H1 (cell line): ENCODE data around the gene SLC23A1. TPM values are rescaled to one million over a fixed set of nuclear protein-coding genes. Genes with fewer than 3 reads are reported as not detected.

Experiments
- CBX8 ChIP-seq: fragments of 300-800, 300-1000 bp; sonication (generic); IDR thresholded peaks from 2 replicates; pipeline ENCODE4 v1.7.1; 2016; ENCODE audit warnings: low read depth, low read length, borderline replicate concordance
- CEBPB ChIP-seq: IDR thresholded peaks from 2 replicates; pipeline ENCODE4 v1.6.1; 2012; ENCODE audit warnings: low read depth, low read length
- CHD1 ChIP-seq: IDR thresholded peaks from 2 replicates; pipeline ENCODE4 v1.6.1; 2012; ENCODE audit warnings: low read depth, low read length, improper control_type of control experiment
- GABPA ChIP-seq: IDR thresholded peaks from 2 replicates; pipeline ENCODE4 v1.6.1; 2011; ENCODE audit warnings: mild to moderate bottlenecking, low read length, moderate library complexity, borderline replicate concordance; ENCODE audit not compliant: insufficient read depth
- HDAC2 ChIP-seq, 2 experiments: fragments of 300-600 bp in 1 of 2; sonication (generic) in 1 of 2; IDR thresholded peaks; 2 replicates each; pipeline ENCODE4 v1.6.1; 2011 to 2012; ENCODE audit warnings: low read depth in 2 of 2, low read length in 2 of 2, mild to moderate bottlenecking in 2 of 2, moderate library complexity in 2 of 2, borderline replicate concordance in 1 of 2, inconsistent platforms in 1 of 2
- MAFK ChIP-seq: IDR thresholded peaks from 2 replicates; pipeline ENCODE4 v1.6.1; 2012; ENCODE audit warnings: low read depth, mild to moderate bottlenecking, improper control_type of control experiment, low read length
- POLR2A ChIP-seq, 2 experiments: IDR thresholded peaks; 1 replicate in 1 of 2; 2 replicates in 1 of 2; pipeline ENCODE4 v1.6.1; 2011; ENCODE audit warnings: low read depth in 2 of 2, low read length in 2 of 2, mild to moderate bottlenecking in 2 of 2; ENCODE audit errors: control extremely low read depth in 1 of 2
- RAD21 ChIP-seq, 2 experiments: IDR thresholded peaks in 1 of 2; conservative IDR thresholded peaks in 1 of 2; 2 replicates each; pipeline ENCODE4 v1.6.1; 2011; ENCODE audit warnings: low read depth in 2 of 2, low read length in 2 of 2, improper control_type of control experiment in 1 of 2, inconsistent platforms in 1 of 2, mild to moderate bottlenecking in 1 of 2, moderate library complexity in 1 of 2
- SAP30 ChIP-seq: fragments of 300-600 bp; sonication (generic); IDR thresholded peaks from 2 replicates; pipeline ENCODE4 v1.7.1; 2012; ENCODE audit warnings: low read length, moderate library complexity, mild to moderate bottlenecking, inconsistent platforms; ENCODE audit not compliant: insufficient read depth, insufficient replicate concordance
- SIRT6 ChIP-seq: IDR thresholded peaks from one replicate; pipeline ENCODE4 v1.7.1; 2012; ENCODE audit warnings: low read length, inconsistent platforms
- TCF12 ChIP-seq: IDR thresholded peaks from 2 replicates; pipeline ENCODE4 v1.6.1; 2011; ENCODE audit warnings: low read depth, mild to moderate bottlenecking, low read length
- polyA plus RNA-seq, 7 experiments: library from polyadenylated mRNA; depleted of rRNA in 3 of 7; stranded (reverse) in 5 of 7; unstranded in 2 of 7; fragments of >200 nt in 5 of 7; fragments of 200-250 nt in 2 of 7; gene quantifications; 1 replicate in 5 of 7; 2 replicates in 1 of 7; 4 replicates in 1 of 7; pipeline versions ENCODE4 v1.2.1 to v1.2.3, GENCODE V29; 2011 to 2013; ENCODE audit warnings: missing spikeins in 2 of 7, mixed read lengths in 2 of 7
- total RNA-seq: library from RNA; stranded (reverse); fragmentation: NEBNext Ultra II Directional; extraction: Animal tissue kit (Norgen Biotek cat#: 25700); gene quantifications from 2 replicates; pipeline ENCODE4 v1.2.1, GENCODE V29; 2021
- TF ChIP-seq, protein P1 (sequence below): fragments of 300-600 bp; sonication (generic); IDR thresholded peaks from 2 replicates; pipeline ENCODE4 v1.7.1; 2012; ENCODE audit warnings: low read length, moderate library complexity, mild to moderate bottlenecking, inconsistent platforms; ENCODE audit not compliant: insufficient replicate concordance

Gene SLC23A1
- total and polyA plus RNA-seq, 2 of the 8 experiments (the other 6 are each of a cell fraction or from before 2014, with no cell fraction given): not detected

DNA sequence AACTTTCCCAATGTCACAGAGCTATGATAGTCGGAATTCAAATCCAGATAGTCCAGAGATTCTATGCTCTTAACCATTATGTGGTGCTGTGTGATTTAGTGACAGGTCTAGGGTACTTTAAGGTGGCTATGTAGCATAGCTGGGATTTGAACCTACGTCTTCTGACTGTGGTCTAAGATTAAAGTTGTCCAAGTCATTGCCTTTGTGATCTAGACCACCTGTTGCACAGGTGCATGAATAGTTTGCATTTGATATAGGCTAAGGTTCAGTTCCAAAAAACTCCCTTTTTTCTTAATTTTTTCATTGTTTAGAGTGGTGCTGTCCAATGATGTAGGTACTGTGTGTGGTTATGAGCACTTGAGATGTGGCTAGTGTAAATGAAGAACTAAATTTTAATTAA lies 38.9 kb downstream of the SLC23A1 start (continued):
- TF ChIP-seq, protein P1, sequence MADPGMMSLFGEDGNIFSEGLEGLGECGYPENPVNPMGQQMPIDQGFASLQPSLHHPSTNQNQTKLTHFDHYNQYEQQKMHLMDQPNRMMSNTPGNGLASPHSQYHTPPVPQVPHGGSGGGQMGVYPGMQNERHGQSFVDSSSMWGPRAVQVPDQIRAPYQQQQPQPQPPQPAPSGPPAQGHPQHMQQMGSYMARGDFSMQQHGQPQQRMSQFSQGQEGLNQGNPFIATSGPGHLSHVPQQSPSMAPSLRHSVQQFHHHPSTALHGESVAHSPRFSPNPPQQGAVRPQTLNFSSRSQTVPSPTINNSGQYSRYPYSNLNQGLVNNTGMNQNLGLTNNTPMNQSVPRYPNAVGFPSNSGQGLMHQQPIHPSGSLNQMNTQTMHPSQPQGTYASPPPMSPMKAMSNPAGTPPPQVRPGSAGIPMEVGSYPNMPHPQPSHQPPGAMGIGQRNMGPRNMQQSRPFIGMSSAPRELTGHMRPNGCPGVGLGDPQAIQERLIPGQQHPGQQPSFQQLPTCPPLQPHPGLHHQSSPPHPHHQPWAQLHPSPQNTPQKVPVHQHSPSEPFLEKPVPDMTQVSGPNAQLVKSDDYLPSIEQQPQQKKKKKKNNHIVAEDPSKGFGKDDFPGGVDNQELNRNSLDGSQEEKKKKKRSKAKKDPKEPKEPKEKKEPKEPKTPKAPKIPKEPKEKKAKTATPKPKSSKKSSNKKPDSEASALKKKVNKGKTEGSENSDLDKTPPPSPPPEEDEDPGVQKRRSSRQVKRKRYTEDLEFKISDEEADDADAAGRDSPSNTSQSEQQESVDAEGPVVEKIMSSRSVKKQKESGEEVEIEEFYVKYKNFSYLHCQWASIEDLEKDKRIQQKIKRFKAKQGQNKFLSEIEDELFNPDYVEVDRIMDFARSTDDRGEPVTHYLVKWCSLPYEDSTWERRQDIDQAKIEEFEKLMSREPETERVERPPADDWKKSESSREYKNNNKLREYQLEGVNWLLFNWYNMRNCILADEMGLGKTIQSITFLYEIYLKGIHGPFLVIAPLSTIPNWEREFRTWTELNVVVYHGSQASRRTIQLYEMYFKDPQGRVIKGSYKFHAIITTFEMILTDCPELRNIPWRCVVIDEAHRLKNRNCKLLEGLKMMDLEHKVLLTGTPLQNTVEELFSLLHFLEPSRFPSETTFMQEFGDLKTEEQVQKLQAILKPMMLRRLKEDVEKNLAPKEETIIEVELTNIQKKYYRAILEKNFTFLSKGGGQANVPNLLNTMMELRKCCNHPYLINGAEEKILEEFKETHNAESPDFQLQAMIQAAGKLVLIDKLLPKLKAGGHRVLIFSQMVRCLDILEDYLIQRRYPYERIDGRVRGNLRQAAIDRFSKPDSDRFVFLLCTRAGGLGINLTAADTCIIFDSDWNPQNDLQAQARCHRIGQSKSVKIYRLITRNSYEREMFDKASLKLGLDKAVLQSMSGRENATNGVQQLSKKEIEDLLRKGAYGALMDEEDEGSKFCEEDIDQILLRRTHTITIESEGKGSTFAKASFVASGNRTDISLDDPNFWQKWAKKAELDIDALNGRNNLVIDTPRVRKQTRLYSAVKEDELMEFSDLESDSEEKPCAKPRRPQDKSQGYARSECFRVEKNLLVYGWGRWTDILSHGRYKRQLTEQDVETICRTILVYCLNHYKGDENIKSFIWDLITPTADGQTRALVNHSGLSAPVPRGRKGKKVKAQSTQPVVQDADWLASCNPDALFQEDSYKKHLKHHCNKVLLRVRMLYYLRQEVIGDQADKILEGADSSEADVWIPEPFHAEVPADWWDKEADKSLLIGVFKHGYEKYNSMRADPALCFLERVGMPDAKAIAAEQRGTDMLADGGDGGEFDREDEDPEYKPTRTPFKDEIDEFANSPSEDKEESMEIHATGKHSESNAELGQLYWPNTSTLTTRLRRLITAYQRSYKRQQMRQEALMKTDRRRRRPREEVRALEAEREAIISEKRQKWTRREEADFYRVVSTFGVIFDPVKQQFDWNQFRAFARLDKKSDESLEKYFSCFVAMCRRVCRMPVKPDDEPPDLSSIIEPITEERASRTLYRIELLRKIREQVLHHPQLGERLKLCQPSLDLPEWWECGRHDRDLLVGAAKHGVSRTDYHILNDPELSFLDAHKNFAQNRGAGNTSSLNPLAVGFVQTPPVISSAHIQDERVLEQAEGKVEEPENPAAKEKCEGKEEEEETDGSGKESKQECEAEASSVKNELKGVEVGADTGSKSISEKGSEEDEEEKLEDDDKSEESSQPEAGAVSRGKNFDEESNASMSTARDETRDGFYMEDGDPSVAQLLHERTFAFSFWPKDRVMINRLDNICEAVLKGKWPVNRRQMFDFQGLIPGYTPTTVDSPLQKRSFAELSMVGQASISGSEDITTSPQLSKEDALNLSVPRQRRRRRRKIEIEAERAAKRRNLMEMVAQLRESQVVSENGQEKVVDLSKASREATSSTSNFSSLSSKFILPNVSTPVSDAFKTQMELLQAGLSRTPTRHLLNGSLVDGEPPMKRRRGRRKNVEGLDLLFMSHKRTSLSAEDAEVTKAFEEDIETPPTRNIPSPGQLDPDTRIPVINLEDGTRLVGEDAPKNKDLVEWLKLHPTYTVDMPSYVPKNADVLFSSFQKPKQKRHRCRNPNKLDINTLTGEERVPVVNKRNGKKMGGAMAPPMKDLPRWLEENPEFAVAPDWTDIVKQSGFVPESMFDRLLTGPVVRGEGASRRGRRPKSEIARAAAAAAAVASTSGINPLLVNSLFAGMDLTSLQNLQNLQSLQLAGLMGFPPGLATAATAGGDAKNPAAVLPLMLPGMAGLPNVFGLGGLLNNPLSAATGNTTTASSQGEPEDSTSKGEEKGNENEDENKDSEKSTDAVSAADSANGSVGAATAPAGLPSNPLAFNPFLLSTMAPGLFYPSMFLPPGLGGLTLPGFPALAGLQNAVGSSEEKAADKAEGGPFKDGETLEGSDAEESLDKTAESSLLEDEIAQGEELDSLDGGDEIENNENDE: no peak
- no peak; a peak in 1 of 3 replicates for TF ChIP-seq POLR2A (IDR thresholded peaks at IDR 0.05; ENCODE audit: control extremely low read depth in 1 of 2, low read depth in 2 of 2, low read length in 2 of 2)
- no peak for TF ChIP-seq CHD1
- TF ChIP-seq CEBPB: no peak
- TF ChIP-seq HDAC2 (IDR thresholded peaks at IDR 0.05; ENCODE audit: borderline replicate concordance in 1 of 2, low read depth in 2 of 2, low read length in 2 of 2): no peak
- no peak for TF ChIP-seq GABPA
- no peak for TF ChIP-seq RAD21 (IDR thresholded peaks at IDR 0.05 in 1 of 2, conservative IDR thresholded peaks at IDR 0.05 in 1 of 2; ENCODE audit: low read depth in 2 of 2, low read length in 2 of 2)
- no peak for TF ChIP-seq MAFK
- no peak for TF ChIP-seq CBX8
- no peak for TF ChIP-seq TCF12
- TF ChIP-seq SAP30: no peak
- no peak for TF ChIP-seq SIRT6
